GM21737 (cell line): ENCODE results near the gene CNTFR.

Experiments used
- ATAC-seq: cut with Tn5 transposase; IDR thresholded peaks from one replicate; pipeline ENCODE4 v1.9.1; 2021; ENCODE audit warnings: mild to moderate bottlenecking, moderate library complexity; ENCODE audit not compliant: unreplicated experiment

Gene CNTFR

DNA sequence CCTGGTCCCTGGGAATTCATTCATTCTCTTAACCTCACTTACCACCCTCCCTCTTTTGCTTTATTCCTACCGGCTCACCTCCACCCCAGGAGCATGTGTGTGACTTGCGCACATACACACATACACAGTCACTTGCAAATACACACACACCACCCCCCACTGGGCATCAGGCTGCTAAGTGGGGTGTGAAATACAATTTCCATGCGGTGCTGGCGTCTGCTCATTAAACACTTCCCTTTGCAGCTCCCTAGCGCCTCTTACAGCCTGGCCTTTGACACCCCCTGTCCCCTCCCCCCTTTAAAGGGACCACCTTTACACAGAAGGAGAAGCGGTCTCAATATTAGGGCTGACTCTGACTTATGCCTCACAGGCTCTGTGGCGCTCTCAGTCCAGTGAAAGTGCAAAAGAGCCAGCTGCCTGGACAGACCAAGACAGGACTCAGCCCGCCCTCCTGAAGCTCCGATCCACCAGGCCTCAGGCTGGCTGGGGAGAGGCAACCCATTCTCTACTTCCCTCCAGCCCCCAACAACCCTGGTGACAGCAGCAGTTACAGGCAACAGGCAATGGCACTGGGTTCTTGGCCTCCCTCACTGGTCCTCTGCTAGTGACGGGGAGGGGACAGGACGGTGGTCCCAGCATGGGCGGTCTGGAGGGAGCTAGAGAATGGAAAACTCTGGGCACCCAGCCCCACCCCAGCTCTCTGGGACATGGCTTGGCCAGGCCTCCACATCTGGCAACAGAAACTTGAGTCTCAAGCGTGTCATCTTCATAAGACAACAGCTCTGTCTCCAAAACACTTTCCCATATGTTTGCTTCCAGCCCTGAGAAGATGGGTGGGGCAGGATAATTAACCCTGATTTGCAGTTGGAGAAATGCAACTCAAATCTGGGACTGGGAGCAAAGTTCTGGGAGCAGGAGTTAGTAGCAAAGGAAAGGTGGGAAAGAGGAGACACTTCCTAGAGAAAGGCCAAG is 78.7 kb downstream of the CNTFR start:
- ATAC-seq, result no peak

DNA sequence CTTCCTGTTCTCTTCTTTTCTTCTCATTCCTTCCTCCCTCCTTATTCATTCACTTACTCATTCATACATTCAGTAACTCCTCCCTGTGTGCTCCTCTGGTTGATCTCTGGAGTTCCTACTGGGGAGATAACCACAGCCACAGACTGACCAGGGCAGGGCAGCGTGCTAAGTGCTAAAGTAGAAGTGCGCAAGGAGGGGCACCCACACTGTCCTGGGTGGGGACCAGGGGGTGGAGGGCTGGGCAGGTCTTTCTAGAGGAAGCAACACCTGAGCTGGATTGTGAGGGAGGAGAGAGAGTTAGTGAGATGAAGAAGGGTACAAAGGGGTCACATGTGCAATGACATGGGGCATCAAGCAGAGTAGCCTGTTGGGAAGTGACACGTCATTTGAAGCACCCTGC is 80.6 kb downstream of the CNTFR start:
- no peak for ATAC-seq

DNA sequence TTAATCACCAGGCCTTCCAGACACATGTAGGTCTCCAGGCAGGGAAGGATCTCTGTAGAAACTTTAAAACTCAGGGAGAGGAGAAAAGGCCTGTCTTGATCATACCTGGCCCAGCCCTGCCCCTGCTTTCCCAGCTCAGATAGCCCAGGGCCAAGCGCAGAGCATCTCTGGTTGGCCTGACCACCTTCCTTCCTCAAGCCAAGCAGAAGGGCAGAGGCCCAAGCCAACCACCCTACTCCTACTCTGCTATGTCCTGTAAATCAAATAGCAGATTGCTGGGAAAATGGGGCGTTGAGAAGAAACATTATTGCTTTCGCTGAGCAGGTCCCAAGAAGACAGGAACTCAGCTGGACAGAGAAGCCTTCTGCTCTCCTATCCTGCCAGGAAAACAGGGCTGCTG is 81.1 kb downstream of the CNTFR start:
- ATAC-seq, result no peak

GRCh38 chr9:34507966-34508365 is 81.6 kb downstream of the CNTFR start:
- ATAC-seq, result no peak

DNA sequence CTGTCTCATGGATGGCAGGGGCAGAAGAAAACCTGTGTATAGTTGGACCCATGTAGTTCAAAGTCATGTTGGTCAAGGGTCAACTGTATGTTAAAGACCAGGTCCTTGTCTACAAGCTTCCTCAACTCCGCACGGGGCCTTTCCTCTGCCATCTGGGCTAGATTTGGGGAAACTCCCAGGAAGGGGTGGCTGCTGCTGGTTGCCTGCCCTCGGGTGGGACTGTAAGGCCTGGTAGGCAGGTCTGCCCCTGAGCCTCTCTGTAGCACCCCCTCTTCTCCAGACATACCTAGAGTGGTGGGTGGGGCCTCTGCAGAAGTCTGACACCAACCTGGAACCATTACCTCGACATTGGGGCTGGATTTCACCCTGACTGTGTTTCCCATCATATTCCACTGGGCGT is 82.0 kb downstream of the CNTFR start:
- no peak for ATAC-seq

DNA sequence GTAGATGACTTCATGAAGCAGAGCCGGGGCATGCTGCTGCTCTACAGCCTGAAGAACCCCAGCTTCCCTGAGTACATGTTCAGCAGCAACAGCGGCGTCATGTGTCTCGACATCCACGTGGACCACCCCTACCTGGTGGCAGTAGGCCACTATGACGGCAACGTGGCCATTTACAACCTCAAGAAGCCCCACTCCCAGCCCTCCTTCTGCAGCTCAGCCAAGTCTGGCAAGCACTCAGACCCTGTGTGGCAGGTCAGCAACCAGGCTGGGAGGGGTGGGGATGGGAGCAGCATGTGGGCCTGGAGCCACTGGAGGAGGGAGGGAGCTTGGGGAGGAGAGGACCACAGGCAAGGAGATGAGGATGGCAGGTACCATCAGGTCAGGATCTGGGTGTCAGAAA is 82.9 kb downstream of the CNTFR start:
- ATAC-seq, result no peak

DNA sequence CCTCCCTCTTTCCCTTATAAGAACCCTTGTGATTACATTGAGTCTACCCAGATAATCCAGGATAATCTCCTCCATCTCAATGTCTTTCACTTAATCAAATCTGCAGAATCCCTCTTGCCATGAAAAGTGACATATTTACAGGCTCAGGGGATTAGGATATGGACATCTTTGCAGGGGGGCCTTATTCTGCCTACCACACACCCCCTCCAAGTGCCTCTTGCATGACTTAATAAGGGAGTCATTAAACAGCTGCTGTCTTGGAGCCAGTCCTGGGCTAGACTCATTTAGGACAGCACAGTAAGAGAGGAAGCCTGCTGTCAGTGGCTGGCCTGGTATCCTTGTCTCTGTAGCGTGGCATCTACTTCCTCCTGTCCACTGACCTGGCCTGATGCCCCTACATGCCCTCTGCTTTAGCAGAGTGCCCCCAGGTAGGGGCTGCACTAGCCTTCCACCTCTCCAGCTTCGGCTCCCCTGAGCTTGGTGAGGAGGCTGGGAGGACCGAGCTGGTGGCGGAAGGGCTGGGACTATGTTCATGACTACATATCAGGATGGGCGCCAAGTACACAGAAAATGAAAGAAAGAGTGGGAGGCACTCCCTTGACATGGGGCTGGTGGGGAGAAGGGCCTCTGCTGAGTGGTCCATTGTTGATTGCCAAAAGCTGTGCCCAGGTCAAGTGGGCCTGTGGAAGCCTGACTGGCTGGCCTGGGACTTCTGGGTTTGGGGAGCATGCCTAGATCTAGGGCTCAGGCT is 84.0 kb downstream of the CNTFR start:
- no peak for ATAC-seq

GRCh38 chr9:34503406-34503805 is 86.1 kb downstream of the CNTFR start:
- ATAC-seq, result no peak

DNA sequence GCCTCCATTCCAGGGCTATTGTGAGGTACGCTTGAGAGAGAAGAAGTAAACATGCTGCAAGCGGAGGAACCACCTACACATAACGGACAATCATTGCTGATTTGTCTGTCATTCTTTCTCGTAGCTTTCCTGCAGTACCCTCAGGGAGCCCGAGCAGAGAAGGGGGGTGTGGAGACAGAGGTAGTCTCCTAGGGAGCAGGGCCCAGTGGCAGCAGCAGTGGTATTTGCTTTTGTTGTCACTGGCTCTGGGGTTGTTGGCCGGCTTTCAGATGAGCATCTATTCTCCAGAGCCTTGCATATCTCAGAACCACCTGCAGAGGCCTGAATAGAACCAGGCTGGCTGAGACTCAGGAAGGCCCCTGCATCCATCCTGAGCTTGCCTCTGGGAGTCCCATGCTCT is 86.6 kb downstream of the CNTFR start:
- ATAC-seq, result no peak

- no peak for ATAC-seq
Measured at GRCh38 chr9:34502471-34502870, 87.1 kb downstream of the CNTFR start.

GRCh38 chr9:34501889-34502425 is 87.6 kb downstream of the CNTFR start:
- ATAC-seq, result no peak
